Activated naive CD4-positive, alpha-beta T cell treated with Interleukin-2 at 50 U/mL for 16 hours (primary cell): Measurements from ENCODE around the gene SET.
"Not testable (repeated sequence)": the region's sequence is repeated elsewhere in the genome, so short reads cannot be mapped to it uniquely, and the experiment has no call there.

Source experiments
- DNase-seq: peaks from one replicate; pipeline ENCODE4 v3.0.0-alpha.2; 2020

The SET gene

DNA sequence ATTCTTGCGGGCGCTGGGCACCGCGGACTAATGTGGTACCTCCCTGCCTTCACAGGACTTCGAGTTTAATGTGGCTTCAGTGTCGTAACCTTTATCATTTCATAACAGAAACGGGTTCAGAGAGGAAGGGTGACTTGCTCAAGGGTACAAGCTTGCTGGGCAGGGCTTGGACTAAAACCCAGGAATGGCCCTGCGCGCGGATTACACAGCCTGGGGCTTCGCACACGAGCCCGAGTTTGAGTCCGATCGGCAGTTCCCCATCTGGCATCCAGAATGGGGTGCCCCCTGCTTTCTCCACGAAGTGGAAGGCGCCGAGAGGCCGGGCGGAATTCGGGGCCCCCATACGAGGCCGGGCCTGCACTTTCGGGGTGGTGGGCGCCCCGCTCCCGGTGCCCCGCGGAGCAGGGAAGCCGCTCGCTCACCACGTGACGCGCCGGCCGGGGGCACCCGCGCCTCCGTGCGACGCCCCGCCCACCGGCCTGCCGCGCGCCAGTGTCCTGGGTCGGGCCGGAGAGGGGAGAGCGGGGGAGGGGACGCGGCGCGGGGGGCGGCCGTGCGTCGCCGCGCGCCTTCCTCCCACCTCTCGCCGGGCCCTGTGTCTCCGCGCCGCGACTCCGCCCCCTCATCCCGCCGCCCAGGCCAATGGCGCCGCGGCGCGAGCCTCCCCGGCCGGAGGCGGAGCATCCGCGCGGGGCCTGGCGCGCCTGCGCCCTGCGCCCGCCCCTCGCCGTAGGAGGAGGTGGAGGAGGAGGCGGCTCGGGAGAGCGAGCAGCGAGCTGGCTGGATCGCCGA is at the start of gene SET:
TSS of gene SET (plus strand) at position 722 of the 792 bp plus-strand sequence. CDS start 361 bp downstream, outside the sequence.
- peak; percentile 93 for DNase-seq

DNA sequence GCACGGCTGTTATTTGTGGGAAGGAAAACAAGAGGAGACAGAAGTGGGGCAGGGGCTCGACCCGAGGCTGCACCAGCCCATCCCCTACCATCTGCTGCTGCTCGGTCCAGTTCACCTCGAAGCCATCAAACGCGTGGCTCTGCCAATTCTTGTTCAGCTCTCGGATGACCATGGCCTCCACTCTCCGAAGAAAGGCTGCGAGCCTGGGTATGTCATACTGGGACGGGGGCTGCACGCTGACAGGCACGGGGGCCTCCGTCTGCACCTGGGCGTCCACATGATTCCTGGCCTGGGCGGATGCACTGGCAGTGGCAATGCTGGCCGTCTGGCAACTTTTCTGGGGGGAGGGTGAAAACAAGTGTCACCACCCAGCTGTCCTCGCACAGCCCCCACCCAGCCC is 48.4 kb upstream of the SET start:
- no peak for DNase-seq

GRCh38 chr9:128642675-128643245 is 46.3 kb upstream of the SET start:
- no peak for DNase-seq

- DNase-seq = no peak
These were observed 45.3 kb upstream of the SET start for GRCh38 chr9:128643519-128644300.

- DNase-seq = peak; percentile 73
These were observed 40.8 kb upstream of the SET start for GRCh38 chr9:128648206-128648605.

- DNase-seq = no peak
These were observed 37.2 kb upstream of the SET start for GRCh38 chr9:128651798-128652197.

- no peak for DNase-seq
These were observed 35.1 kb upstream of the SET start for GRCh38 chr9:128653908-128654307.

DNA sequence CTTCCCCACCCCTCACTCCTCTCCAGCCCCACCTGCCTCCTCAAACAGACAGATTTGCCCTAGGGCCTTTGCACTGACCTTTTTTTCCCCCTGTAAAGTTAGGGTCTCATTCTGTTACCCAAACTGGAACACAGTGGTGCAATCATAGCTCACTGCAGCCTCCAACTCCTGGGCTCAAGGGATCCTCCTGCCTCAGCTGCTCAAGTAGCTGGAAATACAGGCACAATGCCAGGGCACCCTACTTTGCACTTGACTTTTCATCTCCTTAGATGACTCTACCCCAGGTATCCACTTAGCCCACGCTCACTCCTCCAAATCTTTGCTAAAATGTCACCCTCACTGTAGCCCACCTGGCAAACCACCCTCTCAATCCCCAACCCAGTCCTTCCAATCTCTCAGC is 34.5 kb upstream of the SET start:
- DNase-seq = no peak

- DNase-seq = peak; percentile 97
These were observed 32.3 kb upstream of the SET start, which contains the start of gene DYNC2I2 for GRCh38 chr9:128656416-128657343. Gene DYNC2I2, minus strand, starts transcription at chr9:128656847. Its CDS starts 121 bp downstream, at chr9:128656726.

DNA sequence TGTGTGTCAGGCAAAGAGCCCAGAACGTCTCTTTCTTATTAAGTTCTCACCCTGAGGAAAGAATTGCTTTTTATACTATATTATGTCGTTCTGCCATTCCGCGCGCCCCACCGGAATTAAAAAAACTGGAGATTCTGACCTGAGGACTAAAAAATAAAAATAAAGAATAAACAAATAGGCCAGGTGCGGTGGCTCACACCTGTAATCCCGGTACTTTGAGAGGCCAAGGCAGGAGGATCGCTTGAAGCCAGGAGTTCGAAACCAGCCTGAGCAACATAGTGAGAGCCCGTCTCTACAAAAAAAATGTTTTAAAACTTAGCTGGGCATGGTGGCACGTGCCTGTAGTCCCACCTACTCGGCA is 31.7 kb upstream of the SET start:
- no peak for DNase-seq

DNA sequence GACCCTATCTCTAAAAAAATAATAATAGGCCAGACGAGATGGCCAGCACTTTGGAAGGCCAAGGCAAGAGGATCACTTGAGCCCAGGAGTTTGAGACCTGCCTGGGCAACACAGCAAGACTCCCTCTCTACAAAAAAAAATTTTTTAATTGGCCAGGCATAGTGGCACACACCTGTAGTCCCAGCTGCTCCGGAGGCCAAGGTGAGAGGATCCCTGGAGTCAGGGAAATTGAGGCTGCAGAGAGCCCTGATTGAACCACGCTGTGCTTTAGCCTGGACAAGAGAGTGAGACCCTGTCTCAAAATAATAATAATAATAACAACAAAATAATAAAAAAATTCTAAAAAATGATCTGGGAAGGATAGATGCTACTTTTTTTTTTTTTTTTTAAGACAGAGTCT is 31.2 kb upstream of the SET start:
- no peak for DNase-seq

GRCh38 chr9:128666481-128666941 is 22.5 kb upstream of the SET start:
- not testable (repeated sequence) for DNase-seq

- DNase-seq = no peak
These were observed 19.2 kb upstream of the SET start for GRCh38 chr9:128669786-128670185.

GRCh38 chr9:128675382-128675781 is 13.6 kb upstream of the SET start:
- DNase-seq = no peak

- no peak for DNase-seq
These were observed 11.2 kb upstream of the SET start for GRCh38 chr9:128677794-128678193.

DNA sequence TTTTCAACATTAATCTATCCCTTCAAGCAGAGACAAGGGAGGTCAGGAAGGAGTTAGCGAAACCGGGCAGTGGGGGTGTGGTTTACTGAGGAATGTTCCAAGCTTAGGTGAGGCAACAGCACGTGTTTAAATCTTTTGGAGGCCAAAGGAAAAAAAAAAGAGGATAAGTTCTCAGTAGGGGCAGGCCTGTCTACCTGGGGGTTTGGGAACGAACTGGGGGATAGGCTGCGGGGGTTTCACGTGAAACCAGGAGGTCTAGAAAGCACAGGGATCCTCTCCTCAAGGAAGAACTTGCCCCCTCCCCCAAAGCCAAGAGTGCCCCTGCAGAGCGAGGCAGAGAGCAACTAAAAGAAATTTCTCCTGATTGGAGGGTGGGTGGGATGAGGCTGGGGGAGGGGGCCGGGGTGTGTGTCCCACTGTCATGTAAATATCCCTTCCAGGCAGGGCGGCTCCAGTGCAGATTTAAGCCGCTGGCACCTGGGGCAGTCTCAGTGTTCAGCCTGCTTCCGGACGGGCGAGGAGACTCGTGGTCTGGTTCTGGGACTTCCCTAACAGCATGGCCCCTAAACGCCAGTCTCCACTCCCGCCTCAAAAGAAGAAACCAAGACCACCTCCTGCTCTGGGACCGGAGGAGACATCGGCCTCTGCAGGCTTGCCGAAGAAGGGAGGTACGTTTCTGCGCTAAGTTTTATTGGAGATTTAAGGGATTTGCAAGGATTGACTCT is 5.5 kb upstream of the SET start:
- DNase-seq = peak; percentile 28

DNA sequence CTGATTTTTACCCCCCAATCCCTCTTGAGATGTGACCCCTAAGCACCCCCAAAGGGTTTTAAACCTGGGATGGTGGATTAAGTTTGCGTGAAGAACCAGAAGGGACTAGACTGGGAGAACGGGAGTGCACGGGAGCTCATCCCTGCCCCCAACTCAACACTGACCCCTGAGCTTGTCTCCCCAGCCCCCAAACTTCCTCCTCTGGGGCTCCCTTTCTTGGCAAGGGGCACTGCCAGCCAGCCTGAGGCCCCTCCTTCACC is 5.0 kb upstream of the SET start:
- DNase-seq = no peak

- DNase-seq = peak; percentile 78
These were observed 4.5 kb upstream of the SET start for GRCh38 chr9:128684325-128685199.

DNA sequence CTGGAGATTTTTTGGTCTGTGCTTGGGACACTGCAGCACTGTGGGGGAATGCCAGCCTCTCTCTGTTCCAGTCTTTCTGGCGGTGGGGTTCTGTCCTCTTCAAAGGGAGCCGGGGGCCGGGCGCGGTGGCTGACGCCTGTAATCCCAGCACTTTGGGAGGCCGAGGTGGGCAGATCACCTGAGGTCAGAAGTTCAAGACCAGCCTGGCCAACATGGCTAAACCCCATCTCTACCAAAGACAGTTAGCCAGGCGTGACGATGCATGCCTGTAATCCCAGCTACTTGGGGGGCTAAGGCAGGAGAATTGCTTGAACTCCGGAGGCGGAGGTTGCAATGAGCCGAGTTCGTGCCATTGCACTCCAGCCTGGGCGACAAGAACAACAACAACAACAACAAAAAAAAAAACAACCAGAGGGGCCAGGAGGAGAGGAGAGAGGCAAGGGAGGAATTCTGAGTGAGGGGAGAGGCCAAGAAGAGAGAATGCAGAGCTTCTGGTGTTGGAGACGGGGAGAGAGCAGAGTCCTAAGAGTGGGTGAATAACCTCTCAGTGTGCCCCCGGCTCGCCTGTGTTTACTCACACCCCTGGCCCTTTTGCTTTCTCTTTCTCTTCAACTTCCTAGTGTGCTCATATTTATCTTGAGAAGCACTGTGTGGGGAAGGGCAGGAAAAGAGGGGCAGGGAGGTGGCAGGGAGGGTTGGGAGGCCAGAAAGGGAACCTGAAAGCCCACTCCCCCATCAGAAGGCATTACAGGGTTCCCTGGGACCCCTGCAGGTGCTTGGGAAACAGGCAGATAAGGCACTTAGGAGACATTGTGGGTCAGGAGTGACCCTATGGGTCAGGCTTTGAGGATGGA is 3.2 kb upstream of the SET start:
- DNase-seq = peak; percentile 54

DNA sequence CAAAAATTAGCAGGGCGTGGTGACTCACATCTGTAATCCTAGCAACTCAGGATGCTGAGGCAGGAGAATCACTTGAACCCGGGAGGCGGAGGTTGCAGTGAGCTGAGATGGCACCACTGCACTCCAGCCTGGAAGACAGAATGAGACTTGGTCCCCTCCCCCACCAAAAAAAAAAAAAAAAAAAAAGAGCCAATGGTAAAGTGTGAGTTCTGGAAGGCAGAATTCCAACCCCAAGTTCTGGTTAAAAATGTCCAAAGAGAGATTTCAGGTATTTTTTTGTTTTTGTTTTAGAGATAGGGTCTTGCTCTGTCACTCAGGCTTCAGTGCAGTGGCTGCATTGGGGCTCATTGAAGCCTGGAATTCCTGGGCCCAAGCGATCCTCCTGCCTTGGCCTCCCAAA is 1.6 kb upstream of the SET start:
- no peak for DNase-seq
